Prostate gland (tissue), 2 donors: ENCODE measurements around the gene POLR3B.

Experiments used
- CTCF ChIP-seq, 4 experiments: fragments of 200-600 bp in 2 of 4; fragments of 450-650 bp in 2 of 4; sonication (generic) in 2 of 4; IDR thresholded peaks; 1 replicate in 3 of 4; 2 replicates in 1 of 4; pipeline ENCODE4 v1.5.1; 2016 to 2019; ENCODE audit warnings: antibody characterized with exemption in 4 of 4, mild to moderate bottlenecking in 2 of 4, moderate library complexity in 2 of 4
- POLR2A ChIP-seq: fragments of 450-650 bp; IDR thresholded peaks from one replicate; pipeline ENCODE4 v1.6.1; 2016; ENCODE audit warnings: antibody characterized with exemption, mild to moderate bottlenecking
- POLR2AphosphoS5 ChIP-seq: sonication (generic); formaldehyde crosslinking; IDR thresholded peaks from one replicate; pipeline ENCODE4 v1.6.1; 2017; ENCODE audit warnings: antibody characterized with exemption

DNA sequence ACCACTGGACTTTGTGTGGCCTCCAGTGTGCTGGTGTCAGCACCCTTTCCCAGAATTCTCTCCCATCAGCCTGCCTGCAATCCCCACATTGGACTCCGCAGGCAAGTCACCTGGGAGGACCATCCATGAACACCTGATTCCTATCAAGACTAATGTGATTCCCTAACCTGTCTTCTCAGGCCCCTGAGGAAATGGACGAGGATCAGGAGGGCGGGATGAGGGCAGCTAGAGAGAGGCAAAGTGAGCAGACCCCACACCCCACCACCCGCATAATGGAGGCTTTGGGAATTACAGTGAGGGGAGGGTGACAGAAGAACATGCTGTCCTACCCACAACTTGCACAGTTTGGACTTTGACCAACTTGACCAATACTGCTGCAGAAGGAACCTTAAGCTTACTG, 164.4 kb downstream of the POLR3B start:
- no peak for TF ChIP-seq CTCF (IDR thresholded peaks at IDR 0.05)
- no peak for TF ChIP-seq POLR2A
- no peak for TF ChIP-seq POLR2AphosphoS5
